Esophagus muscularis mucosa (tissue), 3 donors: Measurements from ENCODE around the gene FAM83F.

Experiments
- POLR2AphosphoS5 ChIP-seq, 2 donors: sonication (generic); formaldehyde crosslinking; IDR thresholded peaks; one replicate each; pipeline ENCODE4 v1.6.1; 2017; ENCODE audit warnings: antibody characterized with exemption in 2 of 2
- TF ChIP-seq, protein P1 (sequence below), 3 experiments: fragments of 200-600 bp in 2 of 3; fragments of 450-650 bp in 1 of 3; sonication (generic) in 2 of 3; IDR thresholded peaks; one replicate each; pipeline ENCODE4 v1.5.1; 2017 to 2019; ENCODE audit warnings: antibody characterized with exemption in 3 of 3, mild to moderate bottlenecking in 2 of 3, moderate library complexity in 1 of 3

- no peak for TF ChIP-seq POLR2AphosphoS5 (IDR thresholded peaks at IDR 0.05)
- TF ChIP-seq, protein P1, sequence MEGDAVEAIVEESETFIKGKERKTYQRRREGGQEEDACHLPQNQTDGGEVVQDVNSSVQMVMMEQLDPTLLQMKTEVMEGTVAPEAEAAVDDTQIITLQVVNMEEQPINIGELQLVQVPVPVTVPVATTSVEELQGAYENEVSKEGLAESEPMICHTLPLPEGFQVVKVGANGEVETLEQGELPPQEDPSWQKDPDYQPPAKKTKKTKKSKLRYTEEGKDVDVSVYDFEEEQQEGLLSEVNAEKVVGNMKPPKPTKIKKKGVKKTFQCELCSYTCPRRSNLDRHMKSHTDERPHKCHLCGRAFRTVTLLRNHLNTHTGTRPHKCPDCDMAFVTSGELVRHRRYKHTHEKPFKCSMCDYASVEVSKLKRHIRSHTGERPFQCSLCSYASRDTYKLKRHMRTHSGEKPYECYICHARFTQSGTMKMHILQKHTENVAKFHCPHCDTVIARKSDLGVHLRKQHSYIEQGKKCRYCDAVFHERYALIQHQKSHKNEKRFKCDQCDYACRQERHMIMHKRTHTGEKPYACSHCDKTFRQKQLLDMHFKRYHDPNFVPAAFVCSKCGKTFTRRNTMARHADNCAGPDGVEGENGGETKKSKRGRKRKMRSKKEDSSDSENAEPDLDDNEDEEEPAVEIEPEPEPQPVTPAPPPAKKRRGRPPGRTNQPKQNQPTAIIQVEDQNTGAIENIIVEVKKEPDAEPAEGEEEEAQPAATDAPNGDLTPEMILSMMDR (IDR thresholded peaks at IDR 0.05), result no peak
These were observed 10.7 kb upstream of the FAM83F start for GRCh38 chr22:39984006-39984405.
